Panc1 (cell line): Measurements from ENCODE around the gene ENOX1. TPM values are rescaled to one million over a fixed set of nuclear protein-coding genes. Genes with fewer than 3 reads are reported as not detected.

Experiments used
- ATAC-seq: fragments of 200-7000 bp; cut with Tn5 transposase; 2 replicates; pipeline ENCODE4 v1.9.1; 2020; ENCODE audit warnings: mild to moderate bottlenecking, moderate library complexity
- BruUV-seq: library from RNA; stranded (reverse); fragments of 400-500 nt; replicated peaks from 2 replicates; lab custom pipeline; 2021; lab: Mats Ljungman, UMichigan
- CTCF ChIA-PET: fragments of 300-600 bp; sonication (Branson Sonifier 250); formaldehyde crosslinking; loops from one replicate; lab custom pipeline; 2022; ENCODE audit warnings: antibody characterized with exemption; lab: Charles Lee
- POLR2A ChIA-PET: fragments of 300-600 bp; sonication (Branson Sonifier 250); formaldehyde crosslinking; loops from one replicate; lab custom pipeline; 2022; ENCODE audit warnings: antibody characterized with exemption; lab: Charles Lee
- DNase-seq: peaks from one replicate; pipeline ENCODE4 v3.0.0-alpha.2; 2010; ENCODE audit warnings: low read depth, low spot score
- H3K27ac ChIP-seq: 2 replicates; pipeline ENCODE4 v1.5.1; 2011; ENCODE audit warnings: mild to moderate bottlenecking, low read length, inconsistent platforms
- H3K27me3 ChIP-seq: fragments of 200-500 bp; sonication (Bioruptor generic); 2 replicates; pipeline ENCODE4 v1.6.0; 2014; ENCODE audit warnings: low read length, inconsistent platforms; ENCODE audit not compliant: control insufficient read depth, insufficient read depth
- H3K36me3 ChIP-seq: fragments of 200-500 bp; sonication (Bioruptor generic); 2 replicates; pipeline ENCODE4 v1.5.1; 2014; ENCODE audit warnings: inconsistent platforms, mild to moderate bottlenecking, low read length, moderate library complexity; ENCODE audit not compliant: control insufficient read depth, insufficient read depth
- H3K4me1 ChIP-seq: 2 replicates; pipeline ENCODE4 v1.5.1; 2011; ENCODE audit warnings: inconsistent platforms, mild to moderate bottlenecking, low read length, moderate library complexity; ENCODE audit not compliant: control insufficient read depth, insufficient read depth
- H3K4me3 ChIP-seq, 2 experiments: 2 replicates each; pipeline ENCODE4 v1.5.1; 2011 to 2012; ENCODE audit warnings: low read depth in 2 of 2, low read length in 2 of 2, mild to moderate bottlenecking in 2 of 2, inconsistent platforms in 1 of 2, moderate library complexity in 1 of 2
- H3K9me3 ChIP-seq: fragments of 200-500 bp; sonication (Bioruptor generic); 2 replicates; pipeline ENCODE4 v1.5.1; 2014; ENCODE audit warnings: low read depth, mild to moderate bottlenecking, inconsistent platforms, low read length, moderate library complexity; ENCODE audit not compliant: control insufficient read depth, insufficient read depth
- CTCF ChIP-seq: fragments of 450-650 bp; IDR thresholded peaks from 2 replicates; pipeline ENCODE4 v1.5.1; 2017; ENCODE audit warnings: mild to moderate bottlenecking
- POLR2AphosphoS5 ChIP-seq: IDR thresholded peaks from 2 replicates; pipeline ENCODE4 v1.6.1; 2012; ENCODE audit warnings: mild to moderate bottlenecking, low read depth, low read length, moderate library complexity
- REST ChIP-seq, 2 experiments: IDR thresholded peaks; 2 replicates each; pipeline ENCODE4 v1.6.1; 2011 to 2012; ENCODE audit warnings: low read depth in 2 of 2, control low read depth in 1 of 2, low read length in 1 of 2, mild to moderate bottlenecking in 1 of 2, moderate library complexity in 1 of 2; ENCODE audit not compliant: insufficient read depth in 1 of 2
- SIN3A ChIP-seq: IDR thresholded peaks from 2 replicates; pipeline ENCODE4 v1.6.1; 2012; ENCODE audit warnings: low read depth, mild to moderate bottlenecking, low read length, moderate library complexity, borderline replicate concordance; ENCODE audit not compliant: insufficient read depth
- TCF7L2 ChIP-seq: IDR thresholded peaks from 2 replicates; pipeline ENCODE4 v1.6.1; 2011; ENCODE audit warnings: mild to moderate bottlenecking, low read depth, low read length, inconsistent platforms
- in situ Hi-C: cut with HindIII; loops from 2 replicates; pipeline ENCODE4 v1.10.0; 2016; ENCODE audit warnings: low sequenced_read_pairs, low pct_unique_long_range_greater_than_20kb
- intact Hi-C: fragments of 100-400 bp; cut with micrococcal nuclease; formaldehyde crosslinking; loops from one replicate; pipeline ENCODE4 v1.10.0; 2022; ENCODE audit not compliant: unreplicated experiment
- total RNA-seq: library from RNA; stranded (reverse); gene quantifications from one replicate; pipeline ENCODE4 v1.2.1, GENCODE V29; 2021; ENCODE audit not compliant: unreplicated experiment

The ENOX1 gene
- total RNA-seq, 1 experiment from 2014 or later = 0.23 TPM

GRCh38 chr13:43441899-43442499 lies 344.8 kb downstream of the ENOX1 start:
- Histone ChIP-seq H3K9me3 (no peaks in the 10 kb centered on the region), H3K27ac (no peak overlapping the region), H3K4me1 (no peaks in the 10 kb centered on the region), H3K27me3 (no peaks in the 10 kb centered on the region), H3K36me3 (no peaks in the 10 kb centered on the region), H3K4me3 (no peak overlapping the region)
- DNase-seq = no peak
- CTCF ChIA-PET = no interaction called here
- no peak for TF ChIP-seq TCF7L2
- TF ChIP-seq SIN3A = no peak
- TF ChIP-seq CTCF = no peak
- TF ChIP-seq POLR2AphosphoS5 = no peak
- no peak for TF ChIP-seq REST (IDR thresholded peaks at IDR 0.05; ENCODE audit: insufficient read depth in 1 of 2, low read depth in 2 of 2, low read length in 1 of 2)
- no peak for ATAC-seq
- BruUV-seq = no TSS peak
- POLR2A ChIA-PET = no interaction called here
- intact Hi-C loops (no loop called here), in situ Hi-C loops (no loop called here)

- in situ Hi-C loops = no loop called here
- CTCF ChIA-PET = no interaction called here
- BruUV-seq = no TSS peak
- DNase-seq (no peak), ATAC-seq (no peak)
- Histone ChIP-seq H3K4me1 (no peaks in the 10 kb centered on the region), H3K36me3 (no peaks in the 10 kb centered on the region), H3K9me3 (no peaks in the 10 kb centered on the region), H3K27ac (no peak overlapping the region), H3K4me3 (no peak overlapping the region), H3K27me3 (no peaks in the 10 kb centered on the region)
- POLR2A ChIA-PET = no interaction called here
- intact Hi-C loops = no loop called here
- TF ChIP-seq REST (IDR thresholded peaks at IDR 0.05; ENCODE audit: insufficient read depth in 1 of 2, low read depth in 2 of 2, low read length in 1 of 2) = no peak
- TF ChIP-seq TCF7L2 = no peak
- no peak for TF ChIP-seq SIN3A
- no peak for TF ChIP-seq CTCF
- TF ChIP-seq POLR2AphosphoS5 = no peak
Measured at GRCh38 chr13:43441464-43441863, 345.3 kb downstream of the ENOX1 start.
